HepG2 (cell line): Measurements from ENCODE around the gene BTN1A1. TPM values are rescaled to one million over a fixed set of nuclear protein-coding genes. Genes with fewer than 3 reads are reported as not detected.

ENCODE experiments used
- ATF1 ChIP-seq: IDR thresholded peaks from 2 replicates; pipeline ENCODE4 v1.6.1; 2016; ENCODE audit warnings: mild to moderate bottlenecking, control low read depth
- E2F5 ChIP-seq: sonication (generic); formaldehyde crosslinking; conservative IDR thresholded peaks from 2 replicates; pipeline ENCODE4 v1.4.0; 2020; ENCODE audit warnings: missing genetic modification reagents
- GMEB2 ChIP-seq: IDR thresholded peaks from 2 replicates; pipeline ENCODE4 v1.6.1; 2016; ENCODE audit warnings: missing biosample characterization, missing genetic modification reagents, low read depth
- IKZF4 ChIP-seq: sonication (generic); formaldehyde crosslinking; IDR thresholded peaks from 2 replicates; pipeline ENCODE4 v1.5.1; 2020; ENCODE audit warnings: borderline replicate concordance, mild to moderate bottlenecking, low read depth, missing genetic modification reagents; ENCODE audit errors: not compliant biosample characterization
- IRF9 ChIP-seq: sonication (generic); formaldehyde crosslinking; IDR thresholded peaks from 2 replicates; pipeline ENCODE4 v1.8.0; 2022; ENCODE audit warnings: missing genetic modification reagents, mild to moderate bottlenecking, borderline replicate concordance
- JARID2 ChIP-seq: sonication (generic); formaldehyde crosslinking; IDR thresholded peaks from 2 replicates; pipeline ENCODE4 v1.8.1; 2023; ENCODE audit warnings: missing genetic modification reagents, inconsistent platforms; ENCODE audit not compliant: insufficient replicate concordance
- LCORL ChIP-seq, 2 experiments: fragments of 450-650 bp in 1 of 2; sonication (generic) in 1 of 2; formaldehyde crosslinking in 1 of 2; IDR thresholded peaks; 2 replicates each; pipeline versions ENCODE4 v1.5.0 to v1.6.1; 2017 to 2020; ENCODE audit warnings: antibody characterized with exemption in 1 of 2, missing genetic modification reagents in 1 of 2
- MAF1 ChIP-seq: sonication (generic); formaldehyde crosslinking; IDR thresholded peaks from 2 replicates; pipeline ENCODE4 v1.5.0; 2020; ENCODE audit warnings: missing genetic modification reagents, borderline replicate concordance
- MAFG ChIP-seq: sonication (generic); formaldehyde crosslinking; IDR thresholded peaks from 2 replicates; pipeline ENCODE4 v1.5.1; 2020; ENCODE audit warnings: mild to moderate bottlenecking, missing genetic modification reagents
- POLR2A ChIP-seq, 2 experiments: IDR thresholded peaks; 2 replicates each; pipeline ENCODE4 v1.6.1; 2011; ENCODE audit warnings: low read depth in 2 of 2, low read length in 2 of 2, mild to moderate bottlenecking in 1 of 2, moderate library complexity in 1 of 2; ENCODE audit not compliant: insufficient read depth in 1 of 2
- RNF219 ChIP-seq: sonication (generic); formaldehyde crosslinking; IDR thresholded peaks from 2 replicates; pipeline ENCODE4 v1.5.0; 2020; ENCODE audit warnings: mild to moderate bottlenecking, missing genetic modification reagents
- SKI ChIP-seq: fragments of 450-650 bp; IDR thresholded peaks from one replicate; pipeline ENCODE4 v1.6.1; 2018; ENCODE audit warnings: mild to moderate bottlenecking; ENCODE audit not compliant: partially characterized antibody
- SOX5 ChIP-seq: IDR thresholded peaks from 2 replicates; pipeline ENCODE4 v1.6.1; 2016; ENCODE audit warnings: borderline replicate concordance
- TBX3 ChIP-seq: fragments of 450-650 bp; IDR thresholded peaks from 2 replicates; pipeline ENCODE4 v1.6.1; 2017; ENCODE audit warnings: antibody characterized with exemption, mild to moderate bottlenecking, inconsistent platforms, borderline replicate concordance
- TCF12 ChIP-seq, 2 experiments: fragments of 450-650 bp in 1 of 2; sonication (generic) in 1 of 2; formaldehyde crosslinking in 1 of 2; IDR thresholded peaks; 2 replicates each; pipeline versions ENCODE4 v1.6.1 to v1.8.0; 2017 to 2022; ENCODE audit warnings: antibody characterized with exemption in 1 of 2, mild to moderate bottlenecking in 1 of 2, missing genetic modification reagents in 1 of 2, moderate library complexity in 1 of 2
- ZBTB34 ChIP-seq: sonication (generic); formaldehyde crosslinking; IDR thresholded peaks from 2 replicates; pipeline ENCODE4 v1.8.0; 2022; ENCODE audit warnings: mild to moderate bottlenecking, missing genetic modification reagents
- ZNF234 ChIP-seq: sonication (generic); formaldehyde crosslinking; conservative IDR thresholded peaks from 2 replicates; pipeline ENCODE4 v1.5.1; 2020; ENCODE audit warnings: mild to moderate bottlenecking, missing genetic modification reagents
- ZNF451 ChIP-seq: sonication (generic); formaldehyde crosslinking; IDR thresholded peaks from 2 replicates; pipeline ENCODE4 v1.5.0; 2020; ENCODE audit warnings: mild to moderate bottlenecking, missing genetic modification reagents
- ZNF543 ChIP-seq: sonication (generic); formaldehyde crosslinking; IDR thresholded peaks from 2 replicates; pipeline ENCODE4 v1.4.0; 2020; ENCODE audit warnings: mild to moderate bottlenecking, missing genetic modification reagents
- ZNF558 ChIP-seq: sonication (generic); formaldehyde crosslinking; IDR thresholded peaks from 2 replicates; pipeline ENCODE4 v1.9.0; 2022; ENCODE audit warnings: mild to moderate bottlenecking, missing genetic modification reagents, borderline replicate concordance
- polyA plus RNA-seq, 8 experiments: library from polyadenylated mRNA; depleted of rRNA in 3 of 8; stranded (reverse) in 7 of 8; unstranded in 1 of 8; fragments of >200 nt; fragmentation: Illumina TruSeq in 4 of 8; extraction: Trizol in 4 of 8; gene quantifications; 2 replicates each; pipeline versions ENCODE4 v1.2.1 to v1.2.3, GENCODE V29; 2011 to 2016; ENCODE audit warnings: low read depth in 4 of 8, missing spikeins in 1 of 8, mixed read lengths in 1 of 8; ENCODE audit not compliant: insufficient read depth in 1 of 8
- total RNA-seq, 5 experiments: library from RNA; depleted of rRNA; stranded (reverse); fragments of >200 nt; fragmentation: Illumina TruSeq; extraction: Trizol; gene quantifications; 2 replicates each; pipeline ENCODE4 v1.2.3, GENCODE V29; 2016; ENCODE audit warnings: low read depth in 1 of 5

The BTN1A1 gene
- total and polyA plus RNA-seq, 2 of the 13 experiments (the other 11 are each of a cell fraction or from before 2014, with no cell fraction given) = 0.04 TPM; not detected in 1

GRCh38 chr6:26532699-26533531 lies 32.8 kb downstream of the BTN1A1 start (continued):
- TF ChIP-seq TBX3 (no peak), MAF1 (CRISPR knock-in tag) (peak; percentile 99), LCORL (IDR thresholded peaks at IDR 0.05) (no peak), LCORL (CRISPR knock-in tag; IDR thresholded peaks at IDR 0.05) (no peak), RNF219 (CRISPR knock-in tag) (no peak), ZNF558 (CRISPR knock-in tag) (no peak; the same call in 1 of the 2 replicates), IRF9 (CRISPR knock-in tag) (no peak), SOX5 (CRISPR knock-in tag) (peak; percentile 72; the same call in 1 of the 2 replicates), JARID2 (CRISPR knock-in tag) (peak; percentile 70), ZNF451 (CRISPR knock-in tag) (no peak), ATF1 (no peak), SKI (no peak), IKZF4 (CRISPR knock-in tag) (peak; percentile 77), E2F5 (CRISPR knock-in tag) (no peak), POLR2A (IDR thresholded peaks at IDR 0.05; ENCODE audit: insufficient read depth in 1 of 2, low read depth in 2 of 2, low read length in 2 of 2) (no peak), TCF12 (IDR thresholded peaks at IDR 0.05) (no peak), TCF12 (CRISPR knock-in tag; IDR thresholded peaks at IDR 0.05) (no peak), GMEB2 (CRISPR knock-in tag) (no peak), ZNF543 (CRISPR knock-in tag) (no peak; the same call in none of the 2 replicates), ZBTB34 (peak; percentile 37; the same call in 1 of the 2 replicates), MAFG (no peak), ZNF234 (CRISPR knock-in tag) (no peak)
